KOPT-K1 (cell line): ENCODE data around the gene CCDC80.

Experiments used
- H3K27ac ChIP-seq: fragments of 200-600 bp; sonication (generic); 2 replicates; pipeline ENCODE4 v1.5.1; 2016; ENCODE audit warnings: antibody characterized with exemption, mild to moderate bottlenecking, low read depth, low read length; ENCODE audit not compliant: poor library complexity, severe bottlenecking
- H3K36me3 ChIP-seq: fragments of 200-600 bp; sonication (generic); 2 replicates; pipeline ENCODE4 v1.5.1; 2017; ENCODE audit warnings: antibody characterized with exemption, mild to moderate bottlenecking, low read length, moderate library complexity; ENCODE audit not compliant: insufficient read depth
- H3K9me3 ChIP-seq: fragments of 200-600 bp; sonication (generic); 2 replicates; pipeline ENCODE4 v1.5.1; 2017; ENCODE audit warnings: antibody characterized with exemption, low read length, mild to moderate bottlenecking; ENCODE audit not compliant: insufficient read depth, poor library complexity, severe bottlenecking

Gene CCDC80, protein sequence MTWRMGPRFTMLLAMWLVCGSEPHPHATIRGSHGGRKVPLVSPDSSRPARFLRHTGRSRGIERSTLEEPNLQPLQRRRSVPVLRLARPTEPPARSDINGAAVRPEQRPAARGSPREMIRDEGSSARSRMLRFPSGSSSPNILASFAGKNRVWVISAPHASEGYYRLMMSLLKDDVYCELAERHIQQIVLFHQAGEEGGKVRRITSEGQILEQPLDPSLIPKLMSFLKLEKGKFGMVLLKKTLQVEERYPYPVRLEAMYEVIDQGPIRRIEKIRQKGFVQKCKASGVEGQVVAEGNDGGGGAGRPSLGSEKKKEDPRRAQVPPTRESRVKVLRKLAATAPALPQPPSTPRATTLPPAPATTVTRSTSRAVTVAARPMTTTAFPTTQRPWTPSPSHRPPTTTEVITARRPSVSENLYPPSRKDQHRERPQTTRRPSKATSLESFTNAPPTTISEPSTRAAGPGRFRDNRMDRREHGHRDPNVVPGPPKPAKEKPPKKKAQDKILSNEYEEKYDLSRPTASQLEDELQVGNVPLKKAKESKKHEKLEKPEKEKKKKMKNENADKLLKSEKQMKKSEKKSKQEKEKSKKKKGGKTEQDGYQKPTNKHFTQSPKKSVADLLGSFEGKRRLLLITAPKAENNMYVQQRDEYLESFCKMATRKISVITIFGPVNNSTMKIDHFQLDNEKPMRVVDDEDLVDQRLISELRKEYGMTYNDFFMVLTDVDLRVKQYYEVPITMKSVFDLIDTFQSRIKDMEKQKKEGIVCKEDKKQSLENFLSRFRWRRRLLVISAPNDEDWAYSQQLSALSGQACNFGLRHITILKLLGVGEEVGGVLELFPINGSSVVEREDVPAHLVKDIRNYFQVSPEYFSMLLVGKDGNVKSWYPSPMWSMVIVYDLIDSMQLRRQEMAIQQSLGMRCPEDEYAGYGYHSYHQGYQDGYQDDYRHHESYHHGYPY

GRCh38 chr3:112640930-112641801 lies at the start of gene CCDC80:
Gene CCDC80, minus strand, starts transcription at chr3:112641143. Its CDS starts 1,238 bp downstream, at chr3:112639905.
- Histone ChIP-seq H3K27ac (no peak within 1 kb of the TSS), H3K9me3 (no peaks in the 10 kb centered on the region), H3K36me3 (no peaks in the 10 kb centered on the region)

DNA sequence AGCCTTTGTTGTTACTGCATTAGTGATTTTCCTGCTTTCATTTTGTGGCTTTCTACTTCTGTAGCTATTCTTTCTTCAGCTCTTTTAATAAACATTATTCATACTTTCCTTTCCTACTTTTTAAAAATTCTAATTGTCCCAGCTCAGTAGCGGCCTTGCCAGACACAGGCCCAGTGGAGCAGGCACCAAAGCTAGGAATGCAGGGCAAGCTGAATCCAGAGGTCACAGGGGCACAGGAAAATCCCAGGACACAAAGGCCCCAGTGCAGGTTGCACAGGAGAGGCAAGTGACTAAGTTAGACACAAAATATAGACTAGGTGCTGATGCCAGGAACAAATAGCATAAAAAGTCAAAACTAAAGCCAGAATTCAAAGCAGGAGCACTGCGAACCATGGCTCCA lies 49.0 kb upstream of the CCDC80 start:
- Histone ChIP-seq H3K27ac (no peak overlapping the region), H3K36me3 (no peaks in the 10 kb centered on the region), H3K9me3 (no peaks in the 10 kb centered on the region)

DNA sequence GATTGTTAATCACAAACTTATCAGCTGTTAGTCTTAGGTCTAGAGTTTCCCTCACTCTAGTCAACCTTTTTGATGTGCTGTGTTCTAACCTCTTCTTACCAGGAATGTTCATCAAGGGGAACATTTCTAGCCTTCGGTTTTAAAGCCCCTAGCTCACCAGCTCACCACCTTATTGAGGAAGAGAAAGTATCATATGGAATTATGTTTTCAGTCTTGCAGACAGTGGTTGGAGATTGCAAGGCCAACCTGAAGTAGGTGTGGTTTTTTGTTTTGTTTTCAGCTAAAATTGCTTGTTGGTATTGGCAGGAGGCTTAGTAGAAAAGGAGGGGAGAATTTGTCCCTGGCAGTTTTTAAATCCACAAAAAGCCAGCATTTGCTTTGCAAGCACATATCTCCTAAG lies 48.4 kb upstream of the CCDC80 start:
- Histone ChIP-seq H3K36me3 (no peaks in the 10 kb centered on the region), H3K27ac (no peak overlapping the region), H3K9me3 (no peaks in the 10 kb centered on the region)

- H3K36me3 ChIP-seq, result no peaks in the 10 kb centered on the region
- no peaks in the 10 kb centered on the region for H3K9me3 ChIP-seq
- no peak overlapping the region for H3K27ac ChIP-seq
These were observed 47.9 kb upstream of the CCDC80 start for GRCh38 chr3:112688819-112689218.

DNA sequence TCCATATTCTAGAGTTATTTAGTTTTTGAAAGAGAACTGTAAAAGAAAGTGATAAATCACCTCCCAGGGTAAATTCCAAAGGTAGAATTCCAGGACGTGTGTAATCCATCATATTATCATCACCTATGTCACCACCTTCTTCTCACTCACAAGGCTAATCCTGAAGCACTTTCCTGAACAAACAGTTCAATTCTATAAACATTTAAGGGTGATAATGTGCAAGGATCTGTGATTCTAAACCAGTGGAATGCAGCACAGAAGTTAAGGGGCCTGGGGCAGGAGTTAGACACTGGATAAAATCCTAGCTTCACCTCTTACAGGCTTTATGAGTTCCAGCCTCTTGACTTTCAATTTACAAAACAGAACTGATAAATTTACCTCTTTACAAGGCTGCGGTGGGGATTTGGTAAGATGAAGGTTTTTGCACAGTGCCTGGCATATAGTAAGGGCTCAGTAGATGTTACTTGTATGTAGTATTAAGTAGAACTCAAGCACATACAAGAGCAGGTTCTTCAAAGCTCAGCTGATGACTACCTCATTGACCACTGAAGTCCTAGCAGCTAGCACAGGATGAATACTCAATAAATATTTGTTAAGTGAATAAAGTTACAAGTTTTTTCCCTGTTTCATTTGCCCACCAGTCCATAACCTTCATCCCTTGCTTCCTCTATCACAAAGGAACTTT lies 47.3 kb upstream of the CCDC80 start:
- H3K36me3 ChIP-seq, result no peaks in the 10 kb centered on the region
- H3K9me3 ChIP-seq, result no peaks in the 10 kb centered on the region
- H3K27ac ChIP-seq, result no peak overlapping the region

DNA sequence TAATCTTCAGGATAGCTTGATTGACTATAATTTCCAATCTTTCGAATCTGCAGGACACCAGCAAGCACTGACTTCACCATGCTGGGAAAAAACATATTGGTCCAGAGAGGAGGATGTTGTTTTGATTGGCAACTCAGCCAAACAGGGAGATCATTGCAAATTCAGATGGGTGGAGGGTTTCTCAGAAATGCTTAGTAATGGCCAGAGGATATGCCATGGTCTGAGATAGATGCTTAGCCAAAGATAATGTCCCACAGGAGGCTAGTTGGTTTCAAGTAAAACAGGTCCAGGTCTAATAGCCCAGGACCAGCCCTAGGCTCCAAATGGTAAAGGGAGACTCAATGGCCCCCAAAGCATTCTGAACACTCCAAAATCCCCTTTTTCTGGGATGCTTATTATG lies 46.7 kb upstream of the CCDC80 start:
- Histone ChIP-seq H3K27ac (no peak overlapping the region), H3K36me3 (no peaks in the 10 kb centered on the region)

DNA sequence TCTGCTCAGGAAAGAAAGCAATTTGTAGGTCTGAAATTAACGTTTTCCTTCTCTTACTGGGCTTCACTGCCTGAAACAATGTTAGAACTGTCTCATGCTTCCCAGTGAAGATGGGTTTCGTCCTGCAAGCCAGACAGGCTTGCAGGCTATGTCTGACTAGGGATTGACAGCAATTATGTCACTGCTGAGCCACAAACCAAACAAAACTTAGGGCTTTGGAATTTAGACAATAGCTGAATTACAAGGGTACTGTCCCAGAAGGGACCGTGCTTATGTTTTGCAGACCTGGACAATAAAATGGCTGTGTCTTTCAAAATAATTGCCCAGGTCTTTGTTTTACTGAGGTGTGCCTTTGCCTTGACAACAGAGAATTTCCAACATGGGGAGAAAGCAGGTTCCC lies 46.3 kb upstream of the CCDC80 start:
- H3K27ac ChIP-seq, result no peak overlapping the region

More for the DNA sequence above, 46.7 kb upstream of the CCDC80 start:
- H3K9me3 ChIP-seq, result no peaks in the 10 kb centered on the region

GRCh38 chr3:112685956-112686799 lies 45.2 kb upstream of the CCDC80 start:
- Histone ChIP-seq H3K9me3 (no peaks in the 10 kb centered on the region), H3K36me3 (no peaks in the 10 kb centered on the region), H3K27ac (no peak overlapping the region)

More for the DNA sequence above, 46.3 kb upstream of the CCDC80 start:
- no peaks in the 10 kb centered on the region for H3K36me3 ChIP-seq
- H3K9me3 ChIP-seq, result no peaks in the 10 kb centered on the region

- Histone ChIP-seq H3K36me3 (no peaks in the 10 kb centered on the region), H3K27ac (no peak overlapping the region), H3K9me3 (no peaks in the 10 kb centered on the region)
These were observed 44.5 kb upstream of the CCDC80 start for GRCh38 chr3:112685420-112685819.

DNA sequence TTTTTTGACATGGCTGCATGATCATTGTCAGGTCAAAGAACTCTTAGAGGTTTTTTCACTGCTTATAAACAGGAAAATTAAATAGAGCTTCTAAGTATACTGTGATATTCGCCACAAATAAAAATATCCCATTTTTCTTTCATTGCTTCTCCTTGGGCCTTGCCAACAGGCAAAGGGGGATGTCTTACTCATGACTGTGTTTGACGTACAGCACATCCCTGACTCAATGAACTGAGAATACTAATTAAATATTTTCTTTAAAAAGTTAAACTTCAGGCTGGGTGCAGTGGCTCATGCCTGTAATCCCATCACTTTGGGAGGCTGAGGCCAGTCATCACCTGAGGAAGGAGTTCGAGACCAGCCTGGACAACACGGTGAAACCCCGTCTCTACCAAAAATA lies 41.4 kb upstream of the CCDC80 start:
- H3K36me3 ChIP-seq, result no peaks in the 10 kb centered on the region
- no peaks in the 10 kb centered on the region for H3K9me3 ChIP-seq
- no peak overlapping the region for H3K27ac ChIP-seq

GRCh38 chr3:112681822-112682325 lies 40.9 kb upstream of the CCDC80 start:
- H3K27ac ChIP-seq, result no peak overlapping the region

GRCh38 chr3:112676659-112677234 lies 35.8 kb upstream of the CCDC80 start:
- H3K36me3 ChIP-seq, result no peaks in the 10 kb centered on the region
- H3K9me3 ChIP-seq, result no peaks in the 10 kb centered on the region
- H3K27ac ChIP-seq, result no peak overlapping the region

More at GRCh38 chr3:112681822-112682325, 40.9 kb upstream of the CCDC80 start:
- H3K36me3 ChIP-seq, result no peaks in the 10 kb centered on the region
- H3K9me3 ChIP-seq, result no peaks in the 10 kb centered on the region

- H3K36me3 ChIP-seq, result no peaks in the 10 kb centered on the region
- no peaks in the 10 kb centered on the region for H3K9me3 ChIP-seq
- no peak overlapping the region for H3K27ac ChIP-seq
These were observed 35.1 kb upstream of the CCDC80 start for GRCh38 chr3:112675943-112676535.
